ES-I3 (cell line): ENCODE data around the gene KHDRBS1.
"Not testable (repeated sequence)": the region's sequence is repeated elsewhere in the genome, so short reads cannot be mapped to it uniquely, and the experiment has no call there.

ENCODE experiments used
- H3K36me3 ChIP-seq: 2 replicates; pipeline ENCODE4 v1.6.1; 2013; ENCODE audit warnings: mild to moderate bottlenecking, low read length, control low read depth, moderate library complexity; ENCODE audit not compliant: insufficient read depth
- H3K4me1 ChIP-seq: 2 replicates; pipeline ENCODE4 v1.6.1; 2013; ENCODE audit warnings: mild to moderate bottlenecking, control low read depth, low read length; ENCODE audit not compliant: insufficient read depth
- H3K9ac ChIP-seq: 2 replicates; pipeline ENCODE4 v1.6.1; 2013; ENCODE audit warnings: low read depth, mild to moderate bottlenecking, low read length, moderate library complexity
- H3K9me3 ChIP-seq: 2 replicates; pipeline ENCODE4 v1.6.1; 2013; ENCODE audit warnings: mild to moderate bottlenecking, low read length, moderate library complexity; ENCODE audit not compliant: control insufficient read depth, insufficient read depth

Gene KHDRBS1

DNA sequence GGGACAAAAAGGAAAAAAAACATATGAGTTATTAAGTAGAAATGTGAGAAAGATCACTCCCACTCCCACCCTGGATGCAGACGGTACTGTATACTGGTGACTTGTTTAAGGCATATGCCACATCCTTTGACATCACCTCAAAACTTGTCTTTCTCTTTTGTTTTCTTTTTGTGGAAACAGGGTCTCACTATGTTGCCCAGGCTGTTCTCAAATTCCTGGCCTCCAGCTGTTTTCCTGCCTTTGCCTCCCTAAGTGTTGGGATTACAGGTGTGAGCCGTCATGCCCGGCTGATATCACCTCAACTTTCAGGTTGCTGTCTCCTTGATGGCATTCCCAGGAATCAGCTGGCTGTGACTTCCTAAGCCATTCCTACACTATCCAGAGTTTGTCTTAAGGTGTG, 18.4 kb upstream of the KHDRBS1 start:
- H3K9me3 ChIP-seq, result no peaks in the 10 kb centered on the region
- no peaks in the 10 kb centered on the region for H3K4me1 ChIP-seq
- no peak overlapping the region for H3K9ac ChIP-seq
- H3K36me3 ChIP-seq, result no peaks in the 10 kb centered on the region

DNA sequence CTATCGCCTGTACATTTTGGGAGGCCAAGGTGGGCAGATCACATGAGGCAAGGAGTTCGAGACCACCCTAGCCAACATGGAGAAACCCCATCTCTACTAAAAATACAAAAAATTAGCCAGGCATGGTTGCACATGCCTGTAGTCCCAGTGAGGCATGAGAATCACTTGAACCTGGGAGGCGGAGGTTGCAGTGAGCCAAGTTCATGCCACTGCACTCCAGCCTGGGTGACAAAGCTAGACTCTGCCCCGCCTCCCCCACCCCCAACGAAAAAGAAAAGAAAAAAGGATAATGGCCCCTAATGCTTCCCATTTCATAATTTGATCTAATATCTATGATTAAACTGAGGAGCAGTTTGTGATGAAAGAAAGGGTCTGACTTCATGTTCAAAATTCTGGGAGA, 17.5 kb upstream of the KHDRBS1 start:
- H3K9me3 ChIP-seq, H3K4me1 ChIP-seq, H3K36me3 ChIP-seq, H3K9ac ChIP-seq: not testable (repeated sequence)

DNA sequence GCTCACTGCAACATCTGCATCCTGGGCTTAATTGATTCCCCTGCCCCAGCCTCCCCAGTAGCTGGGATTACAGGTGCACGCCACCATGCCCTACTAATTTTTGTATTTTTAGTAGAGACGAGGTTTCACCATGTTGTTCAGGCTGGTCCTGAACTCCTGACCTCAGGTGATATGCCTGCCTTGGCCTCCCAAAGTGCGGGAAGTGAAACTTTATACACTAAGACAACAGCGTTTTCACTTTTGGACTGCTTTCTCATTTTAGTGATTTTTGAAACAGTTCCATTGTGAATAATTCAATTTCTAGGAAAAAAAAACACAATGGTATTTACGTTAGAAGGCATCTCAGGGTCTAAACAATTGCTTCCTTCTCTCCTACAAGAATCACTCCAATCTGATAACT, 11.8 kb upstream of the KHDRBS1 start:
- no peaks in the 10 kb centered on the region for H3K36me3 ChIP-seq
- no peaks in the 10 kb centered on the region for H3K9me3 ChIP-seq
- H3K9ac ChIP-seq, result no peak overlapping the region
- peaks cover under 1% of the 10 kb centered on the region; the same call in 1 of the 2 replicates for H3K4me1 ChIP-seq

DNA sequence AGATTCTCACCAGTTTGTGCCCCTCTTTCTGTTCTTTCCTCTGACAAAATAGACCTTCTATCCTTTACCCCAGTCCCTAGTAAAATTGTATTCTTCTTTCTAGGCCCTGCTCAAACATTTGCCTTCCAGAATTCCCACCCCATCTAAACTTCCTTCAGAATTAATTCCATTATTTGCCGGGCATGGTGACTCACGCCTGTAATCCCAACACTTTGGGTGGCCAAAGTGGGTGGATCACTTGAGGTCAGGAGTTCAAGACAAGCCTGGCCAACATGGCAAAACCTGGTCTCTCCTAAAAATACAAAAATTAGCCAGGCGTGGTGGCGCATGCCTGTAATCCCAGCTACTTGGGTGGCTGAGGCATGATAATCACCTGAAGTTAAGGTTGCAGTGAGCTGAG, 11.4 kb upstream of the KHDRBS1 start:
- not testable (repeated sequence) for H3K9ac ChIP-seq, H3K4me1 ChIP-seq, H3K9me3 ChIP-seq, H3K36me3 ChIP-seq

DNA sequence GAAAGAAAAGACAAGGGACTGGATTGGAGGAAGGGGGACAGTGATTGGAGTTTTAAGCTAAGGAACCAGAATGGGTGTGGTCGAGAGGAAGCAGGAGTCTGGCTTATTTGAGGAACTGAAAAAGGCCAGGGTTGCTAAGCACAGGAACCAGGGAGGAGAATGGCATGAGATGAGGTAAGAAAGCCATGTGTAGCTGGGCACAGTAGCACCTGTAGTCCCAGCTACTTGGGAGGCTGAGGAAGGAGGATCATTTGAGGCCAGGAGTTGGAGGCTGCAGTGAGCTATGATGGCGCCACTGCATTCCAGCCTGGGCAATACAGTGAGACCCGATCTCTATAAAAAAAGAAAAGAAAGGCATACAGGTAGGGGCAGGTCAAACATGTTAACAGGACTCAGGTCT, 8.1 kb upstream of the KHDRBS1 start:
- no peaks in the 10 kb centered on the region for H3K36me3 ChIP-seq
- no peak overlapping the region for H3K9ac ChIP-seq
- H3K4me1 ChIP-seq, result peaks cover 15% of the 10 kb centered on the region; the same call in 1 of the 2 replicates
- H3K9me3 ChIP-seq, result no peaks in the 10 kb centered on the region

DNA sequence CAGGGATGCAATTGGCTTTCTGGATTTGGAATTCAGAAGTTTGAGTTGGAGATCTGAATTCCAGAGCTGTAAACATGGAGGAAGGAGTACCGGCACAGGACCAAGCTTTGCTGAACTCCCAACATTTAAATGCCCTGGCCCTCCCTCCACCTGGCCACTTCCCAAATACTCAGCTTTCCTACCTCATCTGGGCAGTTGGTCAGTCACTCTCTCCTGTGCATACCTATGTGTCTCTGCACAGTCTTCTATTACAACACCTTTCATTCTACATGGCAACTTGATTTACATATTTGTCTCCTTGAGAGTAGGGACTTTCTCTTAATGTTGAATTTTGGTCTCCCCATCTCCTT, 6.1 kb upstream of the KHDRBS1 start:
- no peaks in the 10 kb centered on the region for H3K36me3 ChIP-seq
- peaks cover 15% of the 10 kb centered on the region; the same call in 1 of the 2 replicates for H3K4me1 ChIP-seq
- H3K9me3 ChIP-seq, result no peaks in the 10 kb centered on the region
- no peak overlapping the region for H3K9ac ChIP-seq

DNA sequence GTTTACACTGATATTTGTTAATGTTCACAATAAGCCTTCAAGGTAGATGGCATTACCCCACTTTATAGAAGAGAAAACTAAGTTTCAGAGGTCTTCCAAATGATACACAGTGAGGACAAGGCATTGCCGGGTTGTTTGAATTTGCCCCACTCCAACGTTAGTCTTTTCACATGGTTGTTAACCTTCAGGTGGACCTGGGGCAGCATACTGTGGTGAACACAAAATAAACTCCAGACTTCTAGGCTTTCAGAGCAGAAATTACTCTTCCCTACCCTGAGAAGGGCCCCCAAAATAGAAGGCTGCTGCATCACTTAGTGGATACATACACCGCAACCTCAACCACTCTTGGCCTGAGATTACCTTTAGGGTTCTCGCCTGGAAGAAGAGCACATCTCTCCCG, 3.4 kb upstream of the KHDRBS1 start:
- H3K9ac ChIP-seq, result no peak overlapping the region
- peaks cover 15% of the 10 kb centered on the region; the same call in 1 of the 2 replicates for H3K4me1 ChIP-seq
- H3K36me3 ChIP-seq, result no peaks in the 10 kb centered on the region
- H3K9me3 ChIP-seq, result no peaks in the 10 kb centered on the region

DNA sequence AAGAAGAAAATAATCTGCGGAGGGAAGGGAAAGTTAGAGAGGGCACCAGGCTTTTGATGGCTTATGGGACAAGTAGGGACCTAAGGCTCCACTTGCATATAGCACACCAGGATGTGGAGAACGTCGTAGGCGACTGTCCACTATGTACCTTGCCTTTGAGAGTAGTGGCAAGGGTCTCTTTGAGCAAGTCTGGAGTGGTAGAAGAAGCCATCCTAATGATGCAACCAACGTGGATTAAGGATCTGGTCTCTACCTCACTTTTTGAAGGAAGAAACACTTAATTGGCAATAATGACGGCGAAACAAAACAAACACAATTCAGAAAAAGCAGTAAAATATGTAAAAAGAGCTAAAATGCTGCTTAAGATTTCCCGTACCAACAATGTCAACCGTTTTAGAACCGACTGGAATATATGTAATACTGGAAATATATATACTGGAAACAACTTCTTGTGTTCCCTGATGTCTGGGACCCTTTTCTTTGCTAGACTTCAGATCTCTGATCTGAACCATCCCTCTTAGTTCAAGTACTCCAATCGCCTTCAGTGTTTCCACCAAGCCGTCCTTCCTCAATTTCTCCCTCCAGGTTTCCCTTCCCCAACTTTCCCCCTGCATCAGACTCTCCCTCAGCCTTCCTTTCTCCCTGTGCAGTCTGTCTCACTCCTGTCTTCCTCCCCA, 821 bp upstream of the KHDRBS1 start:
- Histone ChIP-seq H3K36me3 (peaks cover 7% of the 10 kb centered on the region), H3K4me1 (peaks cover 13% of the 10 kb centered on the region; the same call in 1 of the 2 replicates), H3K9me3 (no peaks in the 10 kb centered on the region), H3K9ac (peak overlapping the region; percentile 76)

DNA sequence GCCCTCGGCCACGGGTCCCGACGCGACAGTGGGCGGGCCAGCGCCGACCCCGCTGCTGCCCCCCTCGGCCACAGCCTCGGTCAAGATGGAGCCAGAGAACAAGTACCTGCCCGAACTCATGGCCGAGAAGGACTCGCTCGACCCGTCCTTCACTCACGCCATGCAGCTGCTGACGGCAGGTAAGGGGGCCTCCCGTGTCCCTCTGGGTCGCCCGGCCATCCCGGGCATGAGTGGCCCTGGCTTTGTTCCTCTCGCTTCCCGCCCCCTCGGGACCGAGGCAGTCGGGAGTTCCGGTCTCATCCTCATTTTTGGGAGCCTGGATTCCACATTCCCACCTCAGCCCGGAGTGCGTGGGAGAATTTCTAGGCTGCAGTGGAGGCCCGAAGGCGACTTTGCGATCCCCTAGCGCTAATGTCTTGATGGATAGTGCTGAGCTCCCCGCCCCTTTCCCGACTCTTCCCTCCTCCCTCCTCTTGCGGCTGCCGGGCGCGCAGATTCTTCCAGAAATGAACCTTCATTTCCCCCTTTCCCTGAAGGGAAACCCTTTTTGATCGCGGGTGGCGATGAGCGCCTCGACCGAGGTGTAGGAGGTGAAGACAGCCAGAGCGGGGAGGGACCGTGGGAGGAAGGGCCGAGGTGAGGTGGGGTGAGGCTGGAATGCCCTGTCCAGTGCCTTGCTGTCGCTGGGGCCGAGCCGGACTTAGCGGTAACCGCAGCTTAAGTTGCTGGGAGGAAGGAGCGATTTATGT, 705 bp downstream of the KHDRBS1 start:
- H3K9ac ChIP-seq, result peak overlapping the region; percentile 76
- H3K9me3 ChIP-seq, result no peaks in the 10 kb centered on the region
- peaks cover 8% of the 10 kb centered on the region; the same call in 1 of the 2 replicates for H3K4me1 ChIP-seq
- peaks cover 7% of the 10 kb centered on the region for H3K36me3 ChIP-seq

DNA sequence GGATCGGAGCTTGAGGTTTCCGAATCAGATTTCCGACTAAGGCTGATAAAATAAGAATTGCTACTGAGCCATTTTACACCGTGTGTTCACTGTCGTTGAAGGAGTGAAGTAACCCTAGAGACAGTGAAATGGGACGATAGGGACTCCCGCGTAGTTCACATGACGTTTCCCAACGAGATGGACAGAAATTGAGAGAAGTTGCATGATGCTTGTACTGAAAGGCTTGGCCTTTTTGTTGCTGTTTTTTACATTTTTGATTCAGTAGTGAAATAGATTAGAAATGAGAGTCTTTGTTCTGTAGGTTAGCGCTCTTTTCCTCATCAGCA, 1.2 kb downstream of the KHDRBS1 start:
- H3K4me1 ChIP-seq, result peaks cover 8% of the 10 kb centered on the region; the same call in 1 of the 2 replicates
- H3K9ac ChIP-seq, result peak overlapping the region; percentile 76

DNA sequence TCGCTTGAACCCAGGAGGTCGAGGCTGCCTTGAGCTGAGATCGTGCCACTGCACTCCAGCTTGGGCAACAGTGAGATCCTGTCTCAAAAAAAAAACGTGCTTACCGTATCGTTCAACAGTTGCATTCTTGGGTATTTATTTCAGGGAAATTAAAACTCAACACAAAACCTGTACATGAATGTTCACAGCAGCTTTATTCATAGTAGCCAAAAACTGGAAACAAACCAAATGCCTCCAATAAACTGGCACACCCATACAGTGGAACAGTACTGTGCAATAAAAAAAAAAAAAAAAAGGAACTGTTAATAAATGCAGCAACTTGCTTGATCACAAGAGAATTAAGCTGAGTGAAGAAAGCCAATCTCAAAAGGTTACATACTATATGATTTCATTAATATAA, 6.7 kb downstream of the KHDRBS1 start:
- Histone ChIP-seq H3K36me3 (peaks cover 7% of the 10 kb centered on the region), H3K9me3 (no peaks in the 10 kb centered on the region), H3K4me1 (peaks cover 8% of the 10 kb centered on the region; the same call in 1 of the 2 replicates), H3K9ac (no peak overlapping the region)

More for the DNA sequence above, 1.2 kb downstream of the KHDRBS1 start:
- Histone ChIP-seq H3K36me3 (peaks cover 7% of the 10 kb centered on the region), H3K9me3 (no peaks in the 10 kb centered on the region)

DNA sequence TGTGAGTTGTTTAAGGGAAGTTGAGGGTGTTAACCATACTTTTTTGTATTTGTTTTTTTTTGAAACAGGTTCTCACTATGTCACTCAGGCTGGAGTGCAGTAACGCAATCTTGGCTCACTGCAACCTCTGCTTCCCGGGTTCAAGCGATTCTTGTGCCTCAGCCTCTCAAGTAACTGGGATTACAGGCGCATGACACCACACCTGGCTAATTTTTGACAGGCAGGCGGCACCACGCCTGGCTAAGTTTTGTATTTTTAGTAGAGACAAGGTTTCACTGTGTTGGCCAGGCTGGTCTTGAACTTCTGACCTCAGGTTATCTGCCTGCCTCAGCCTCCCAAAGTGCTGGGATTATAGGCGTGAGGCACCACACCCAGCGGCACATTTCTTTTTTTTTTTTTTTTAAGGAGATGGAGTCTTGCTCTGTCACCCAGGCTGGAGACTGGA, 7.9 kb downstream of the KHDRBS1 start:
- H3K4me1 ChIP-seq, H3K36me3 ChIP-seq, H3K9me3 ChIP-seq, H3K9ac ChIP-seq: not testable (repeated sequence)

DNA sequence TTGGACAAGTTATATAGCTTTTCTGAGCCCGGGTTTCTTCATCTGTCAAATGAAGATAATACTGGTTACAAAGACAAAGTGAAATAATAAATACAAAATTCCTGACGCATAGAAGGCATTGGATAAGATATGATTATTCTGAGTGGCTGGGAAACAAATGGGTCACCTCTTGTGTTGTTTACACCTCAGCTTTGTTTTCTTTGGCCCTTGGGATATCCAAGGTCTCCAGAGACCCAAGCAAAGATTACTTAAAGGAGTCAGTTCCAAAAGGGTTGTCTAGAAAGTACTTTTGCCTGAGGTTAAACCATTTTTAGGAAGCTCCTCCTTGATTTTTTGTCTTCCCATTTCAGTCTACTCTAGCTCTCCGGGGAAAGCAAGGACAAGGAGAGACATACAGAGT, 9.7 kb downstream of the KHDRBS1 start:
- H3K36me3 ChIP-seq, result no peaks in the 10 kb centered on the region
- H3K4me1 ChIP-seq, result no peaks in the 10 kb centered on the region; the same call in 1 of the 2 replicates
- no peaks in the 10 kb centered on the region for H3K9me3 ChIP-seq
- H3K9ac ChIP-seq, result no peak overlapping the region

DNA sequence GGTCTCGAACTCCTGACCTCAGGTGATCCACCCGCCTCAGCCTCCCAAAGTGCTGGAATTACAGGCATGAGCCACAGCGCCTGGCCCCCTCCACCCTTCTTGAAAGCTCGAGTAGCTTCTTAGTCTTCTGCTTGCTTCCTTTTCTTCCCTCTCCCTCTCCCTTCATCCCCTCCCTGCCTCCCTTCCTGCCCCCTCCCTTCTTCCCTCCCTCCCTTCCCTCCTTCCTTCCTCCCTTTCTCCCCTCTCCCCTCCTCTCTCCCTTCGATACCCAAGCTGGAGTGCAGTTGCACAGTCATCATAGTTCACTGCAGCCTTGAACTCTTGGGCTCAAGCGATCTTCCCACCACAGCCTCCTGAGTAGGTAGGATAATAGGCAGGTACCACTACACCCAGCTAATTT, 11.8 kb downstream of the KHDRBS1 start:
- Histone ChIP-seq H3K9me3 (no peaks in the 10 kb centered on the region), H3K36me3 (no peaks in the 10 kb centered on the region), H3K9ac (no peak overlapping the region), H3K4me1 (no peaks in the 10 kb centered on the region; the same call in 1 of the 2 replicates)

DNA sequence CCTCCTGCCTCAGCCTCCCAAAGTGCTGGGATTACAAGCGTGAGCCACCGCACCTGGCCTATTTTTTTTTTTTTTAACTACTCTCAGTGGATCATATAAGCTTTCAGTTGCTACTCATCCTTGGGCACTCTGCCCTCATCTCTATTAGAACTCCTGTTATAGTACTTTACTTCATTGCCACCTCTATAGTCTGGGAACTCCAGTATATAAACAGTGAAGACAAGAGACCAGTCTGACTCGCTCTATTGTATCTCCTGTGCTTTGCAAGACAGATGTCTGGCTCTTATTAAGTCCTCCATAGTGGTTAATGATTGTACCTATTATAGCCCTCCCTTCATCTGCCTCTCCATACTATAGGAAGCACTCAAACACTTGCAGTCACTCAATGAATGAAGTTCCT, 15.1 kb downstream of the KHDRBS1 start:
- Histone ChIP-seq H3K4me1 (no peaks in the 10 kb centered on the region; the same call in 1 of the 2 replicates), H3K9ac (no peak overlapping the region), H3K36me3 (peaks cover 22% of the 10 kb centered on the region), H3K9me3 (no peaks in the 10 kb centered on the region)
